ES-I3 (cell line): ENCODE data around the gene SMC1A.
A peak's percentile ranks its signal among the peaks of the same experiment; 100 is the strongest.
"Not testable (repeated sequence)": the region's sequence is repeated elsewhere in the genome, so short reads cannot be mapped to it uniquely, and the experiment has no call there.

ENCODE experiments used
- H3K36me3 ChIP-seq: 2 replicates; pipeline ENCODE4 v1.6.1; 2013; ENCODE audit warnings: mild to moderate bottlenecking, low read length, control low read depth, moderate library complexity; ENCODE audit not compliant: insufficient read depth
- H3K4me1 ChIP-seq: 2 replicates; pipeline ENCODE4 v1.6.1; 2013; ENCODE audit warnings: mild to moderate bottlenecking, control low read depth, low read length; ENCODE audit not compliant: insufficient read depth
- H3K9ac ChIP-seq: 2 replicates; pipeline ENCODE4 v1.6.1; 2013; ENCODE audit warnings: low read depth, mild to moderate bottlenecking, low read length, moderate library complexity
- H3K9me3 ChIP-seq: 2 replicates; pipeline ENCODE4 v1.6.1; 2013; ENCODE audit warnings: mild to moderate bottlenecking, low read length, moderate library complexity; ENCODE audit not compliant: control insufficient read depth, insufficient read depth

The SMC1A gene

DNA sequence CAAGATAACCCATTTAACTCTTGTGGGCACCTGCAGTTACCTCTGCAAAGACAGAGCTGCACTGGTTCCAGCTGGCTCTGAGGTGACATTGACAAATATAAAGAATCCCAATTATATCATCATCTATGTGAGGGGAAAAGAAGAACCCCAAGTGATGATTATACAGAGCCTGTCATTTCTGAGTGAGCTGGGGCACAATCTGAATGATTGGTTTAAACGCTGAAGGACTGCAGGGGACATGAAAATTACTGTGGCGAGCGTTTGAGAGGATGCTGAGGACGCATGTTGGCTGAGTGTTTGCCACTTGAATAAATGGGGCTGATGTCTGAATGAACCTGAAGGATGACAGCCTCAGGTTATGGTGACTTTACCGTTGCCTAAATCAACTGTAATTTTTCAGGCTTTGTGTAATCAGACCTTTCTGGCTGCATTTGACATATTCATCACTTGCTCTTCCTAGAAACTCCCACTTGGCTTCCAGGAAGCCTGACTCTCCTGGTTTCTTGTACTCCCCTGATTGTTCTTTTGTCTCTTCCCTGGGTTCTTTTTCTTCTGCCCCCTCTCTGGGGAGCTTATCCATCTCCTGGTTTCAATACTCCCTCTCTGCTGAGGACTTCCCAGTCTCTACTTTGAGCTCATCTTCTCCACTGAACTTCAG, 15.8 kb upstream of the SMC1A start:
- peaks cover 5% of the 10 kb centered on the region; the same call in 1 of the 2 replicates for H3K4me1 ChIP-seq
- no peak overlapping the region for H3K9ac ChIP-seq
- no peaks in the 10 kb centered on the region for H3K36me3 ChIP-seq
- no peaks in the 10 kb centered on the region for H3K9me3 ChIP-seq

GRCh38 chrX:53437206-53437605, 14.8 kb upstream of the SMC1A start:
- H3K9me3 ChIP-seq, result no peaks in the 10 kb centered on the region
- 0 out of 2 replicates have a peak, but pooled peaks cover 2% of the 10 kb centered on the region for H3K36me3 ChIP-seq
- no peak overlapping the region for H3K9ac ChIP-seq
- H3K4me1 ChIP-seq, result peaks cover 5% of the 10 kb centered on the region; the same call in 1 of the 2 replicates

DNA sequence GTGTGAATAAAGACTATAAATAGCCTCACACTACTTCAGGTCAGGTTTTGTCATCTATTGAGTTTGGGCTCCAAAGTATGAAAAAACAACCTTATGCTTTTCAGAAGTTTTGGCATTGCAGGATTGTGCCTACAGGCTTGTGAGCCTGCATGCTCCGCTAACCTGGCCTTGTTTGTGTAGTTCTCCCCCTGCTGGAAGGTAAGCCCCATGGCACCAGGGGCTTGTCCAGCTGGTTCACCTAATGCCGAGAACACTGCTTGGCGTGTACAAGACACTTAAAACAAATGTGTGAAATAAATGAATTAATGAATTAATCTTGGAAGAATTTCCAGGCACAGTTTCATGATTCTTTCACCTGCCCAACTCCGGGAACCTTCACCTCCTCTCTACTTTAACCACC, 13.5 kb upstream of the SMC1A start:
- Histone ChIP-seq H3K9me3 (no peaks in the 10 kb centered on the region), H3K4me1 (peaks cover 5% of the 10 kb centered on the region; the same call in 1 of the 2 replicates), H3K36me3 (peaks cover 6% of the 10 kb centered on the region; the same call in 1 of the 2 replicates), H3K9ac (no peak overlapping the region)

DNA sequence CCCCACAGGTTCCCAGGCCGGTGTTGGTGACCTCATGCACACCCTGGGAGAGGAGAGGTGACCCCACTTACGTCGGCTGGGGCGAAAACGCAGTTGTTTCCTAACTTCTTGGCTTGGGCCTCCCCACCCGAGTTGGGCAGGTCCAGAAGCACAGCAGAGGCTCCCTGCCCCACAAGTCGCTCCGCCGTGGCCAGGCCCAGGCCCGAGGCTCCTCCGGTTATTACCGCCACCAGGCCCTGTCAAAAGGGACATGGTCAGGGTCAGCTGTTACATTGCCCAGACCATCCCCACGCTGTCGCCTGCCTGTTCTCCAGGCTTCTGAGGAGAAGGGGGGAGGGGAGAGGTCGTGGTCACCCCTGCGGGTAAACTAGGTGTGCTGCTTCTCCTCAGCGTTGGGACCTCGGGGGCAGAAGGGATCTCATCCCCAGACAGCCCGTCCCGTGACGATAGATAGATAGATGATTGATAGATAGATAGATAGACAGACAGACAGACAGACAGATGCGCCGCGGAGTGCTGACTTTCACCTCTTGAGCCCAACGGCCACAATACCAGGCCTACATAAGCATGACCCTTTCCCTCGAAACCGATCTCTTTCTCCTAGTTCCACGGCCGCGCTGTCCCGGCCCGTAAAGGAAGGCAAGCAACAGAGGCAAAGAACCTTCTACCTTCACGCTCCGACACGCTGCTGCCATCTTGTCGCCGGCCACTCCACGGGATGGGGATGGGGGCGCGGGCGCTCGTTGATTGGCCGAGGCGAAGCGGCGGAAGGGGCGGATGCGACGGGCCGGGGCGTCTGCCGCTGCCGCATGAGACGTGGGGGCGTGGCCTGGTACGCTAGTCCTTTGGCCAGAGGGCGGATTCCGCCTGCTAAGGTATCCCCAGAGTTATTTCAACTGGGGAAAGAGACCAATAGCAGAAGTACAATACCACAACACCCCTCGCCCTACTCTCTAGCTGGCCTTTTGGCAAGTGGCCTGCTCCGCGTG, 11.5 kb upstream of the SMC1A start, which contains the start of gene HSD17B10:
Gene HSD17B10 (minus strand): TSS at position 720 of the 989 bp plus-strand sequence. CDS start 25 bp downstream, at position 695.
- no peaks in the 10 kb centered on the region for H3K9me3 ChIP-seq
- H3K9ac ChIP-seq, result peak within 1 kb of the TSS; percentile 96
- H3K4me1 ChIP-seq, result peaks cover 5% of the 10 kb centered on the region; the same call in 1 of the 2 replicates
- H3K36me3 ChIP-seq, result peaks cover 10% of the 10 kb centered on the region; the same call in 1 of the 2 replicates

DNA sequence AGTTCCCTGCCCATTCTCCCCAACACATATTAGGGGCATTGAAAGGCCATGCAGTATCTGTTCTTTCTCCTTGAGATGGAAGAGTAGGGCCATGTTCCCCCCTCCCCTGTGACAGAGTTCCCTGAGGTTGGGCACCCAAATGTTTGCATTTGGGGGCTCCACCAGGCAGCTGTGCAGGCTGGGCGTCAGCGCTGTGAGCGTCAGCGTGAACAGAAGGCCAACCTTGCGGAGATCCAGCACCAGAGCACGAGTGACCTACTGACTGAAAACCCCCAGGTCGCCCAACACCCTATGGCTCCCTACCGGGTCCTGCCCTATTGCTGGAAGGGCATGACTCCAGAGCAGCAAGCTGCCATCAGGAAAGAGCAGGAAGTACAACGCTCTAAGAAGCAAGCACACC, 7.8 kb upstream of the SMC1A start:
- Histone ChIP-seq H3K9ac (no peak overlapping the region), H3K36me3 (peaks cover 10% of the 10 kb centered on the region; the same call in 1 of the 2 replicates), H3K4me1 (peaks cover 5% of the 10 kb centered on the region; the same call in 1 of the 2 replicates), H3K9me3 (no peaks in the 10 kb centered on the region)

DNA sequence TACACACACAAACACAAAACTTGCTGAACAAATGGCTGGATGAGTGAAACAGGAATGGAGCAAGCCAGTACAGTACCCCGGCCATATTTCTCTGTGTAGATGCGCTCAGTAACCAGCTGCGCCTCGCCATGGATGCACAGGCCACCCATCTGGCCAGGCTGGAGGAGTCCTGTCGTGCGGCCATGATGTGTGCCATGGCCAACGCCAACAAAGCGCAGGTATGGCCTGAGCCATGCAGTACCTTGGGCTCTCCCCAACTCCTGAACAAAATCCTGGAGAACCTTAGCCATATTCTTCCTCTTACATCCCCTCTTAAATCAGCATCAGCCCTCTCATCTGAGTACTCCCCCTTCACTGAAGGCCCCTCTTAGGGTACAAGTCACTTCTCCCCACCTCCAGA, 7.3 kb upstream of the SMC1A start:
- Histone ChIP-seq H3K9ac (no peak overlapping the region), H3K9me3 (no peaks in the 10 kb centered on the region), H3K36me3 (peaks cover 10% of the 10 kb centered on the region; the same call in 1 of the 2 replicates), H3K4me1 (peaks cover 3% of the 10 kb centered on the region; the same call in 1 of the 2 replicates)

- Histone ChIP-seq H3K9ac (peak within 1 kb of the TSS; percentile 83), H3K9me3 (no peaks in the 10 kb centered on the region)
Measured at GRCh38 chrX:53422861-53423306, 430 bp upstream of the SMC1A start, which contains the start of gene RIBC1. RIBC1 (plus strand) TSS chrX:53422873; CDS start chrX:53426277, 3,404 bp downstream.

GRCh38 chrX:53421772-53422085, 725 bp downstream of the SMC1A start:
- no peaks in the 10 kb centered on the region for H3K4me1 ChIP-seq
- H3K9me3 ChIP-seq, result no peaks in the 10 kb centered on the region
- H3K9ac ChIP-seq, result peak overlapping the region; percentile 83
- no peaks in the 10 kb centered on the region for H3K36me3 ChIP-seq

More at GRCh38 chrX:53422861-53423306, 430 bp upstream of the SMC1A start, which contains the start of gene RIBC1:
- no peaks in the 10 kb centered on the region for H3K36me3 ChIP-seq
- H3K4me1 ChIP-seq, result no peaks in the 10 kb centered on the region

GRCh38 chrX:53421125-53421524, 1.3 kb downstream of the SMC1A start:
- no peaks in the 10 kb centered on the region for H3K4me1 ChIP-seq
- peak overlapping the region; percentile 83; the same call in 1 of the 2 replicates for H3K9ac ChIP-seq
- H3K36me3 ChIP-seq, result no peaks in the 10 kb centered on the region
- no peaks in the 10 kb centered on the region for H3K9me3 ChIP-seq

GRCh38 chrX:53420351-53420750, 2.1 kb downstream of the SMC1A start:
- H3K4me1 ChIP-seq, H3K9ac ChIP-seq, H3K36me3 ChIP-seq, H3K9me3 ChIP-seq: not testable (repeated sequence)

DNA sequence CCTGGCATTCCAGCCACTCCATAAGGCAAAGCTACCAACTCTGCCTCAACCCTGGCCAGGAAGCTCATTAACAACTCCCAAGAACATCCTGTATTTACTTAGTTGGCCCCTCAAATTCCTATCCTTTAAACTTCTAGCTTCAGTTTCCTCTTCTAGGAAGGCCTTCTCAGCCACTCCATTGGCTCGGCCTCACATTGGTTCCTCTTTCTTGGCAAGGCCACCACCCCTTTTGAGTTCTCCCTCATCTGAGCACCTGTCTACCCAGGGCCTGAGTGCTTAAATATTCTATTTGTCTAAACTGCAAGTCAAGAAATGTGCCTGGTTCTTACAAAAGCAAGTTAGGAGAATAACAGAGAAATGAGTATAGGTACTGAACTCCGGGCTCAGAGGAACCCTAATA, 10.0 kb downstream of the SMC1A start:
- H3K9me3 ChIP-seq, result no peaks in the 10 kb centered on the region
- no peak overlapping the region for H3K9ac ChIP-seq
- H3K4me1 ChIP-seq, result no peaks in the 10 kb centered on the region
- peaks cover 32% of the 10 kb centered on the region for H3K36me3 ChIP-seq

DNA sequence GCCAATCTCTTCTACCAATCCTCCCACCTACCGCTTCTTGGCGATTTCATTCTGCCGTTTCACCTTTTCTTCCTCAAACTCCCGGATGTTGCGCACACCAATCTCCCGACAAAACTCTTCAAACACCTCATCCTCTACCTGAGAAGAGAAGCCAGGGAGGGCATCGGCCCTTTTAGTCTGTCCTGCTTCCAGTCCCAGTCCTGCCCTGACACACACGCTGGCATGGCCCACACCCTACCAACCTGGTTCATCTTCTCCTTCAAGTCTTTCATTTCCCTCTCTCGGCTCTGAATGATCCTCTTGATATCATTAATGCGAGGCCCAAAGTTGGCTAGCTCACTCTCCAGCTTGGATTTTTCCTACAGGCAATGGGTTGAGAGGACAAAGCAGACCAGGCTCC, 18.9 kb downstream of the SMC1A start:
- Histone ChIP-seq H3K9ac (no peak overlapping the region), H3K4me1 (0 out of 2 replicates have a peak, but pooled peaks cover 5% of the 10 kb centered on the region), H3K9me3 (no peaks in the 10 kb centered on the region), H3K36me3 (peaks cover 26% of the 10 kb centered on the region)

DNA sequence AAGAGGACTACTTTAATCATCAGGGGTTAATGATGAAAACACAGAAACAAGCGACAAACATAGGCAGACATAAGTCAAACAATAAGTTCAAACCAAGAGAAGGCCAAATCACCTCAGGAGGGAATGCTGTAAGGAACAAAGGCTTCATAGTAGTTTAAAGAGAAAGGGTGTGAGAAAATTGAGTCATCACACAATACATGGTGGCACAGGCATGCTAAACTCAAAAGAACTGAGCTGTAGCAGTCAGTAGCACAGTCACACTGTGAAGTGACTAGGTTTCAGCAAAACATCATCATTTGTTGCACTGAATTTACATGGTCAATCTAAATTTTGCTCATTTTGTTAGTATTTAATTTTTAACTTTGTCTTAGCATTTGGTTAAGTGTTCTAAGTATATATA, 24.2 kb downstream of the SMC1A start:
- peaks cover 9% of the 10 kb centered on the region for H3K36me3 ChIP-seq
- H3K4me1 ChIP-seq, result no peaks in the 10 kb centered on the region
- H3K9ac ChIP-seq, result no peak overlapping the region
- H3K9me3 ChIP-seq, result no peaks in the 10 kb centered on the region

- Histone ChIP-seq H3K36me3 (peaks cover under 1% of the 10 kb centered on the region; the same call in 1 of the 2 replicates), H3K9ac (no peak overlapping the region), H3K4me1 (no peaks in the 10 kb centered on the region), H3K9me3 (no peaks in the 10 kb centered on the region)
Measured at GRCh38 chrX:53395605-53396298, 26.7 kb downstream of the SMC1A start.
